Retina (tissue), 1 donor: ENCODE data around the gene MRPL22.
"Not testable (repeated sequence)": the region's sequence is repeated elsewhere in the genome, so short reads cannot be mapped to it uniquely, and the experiment has no call there.

Experiments
- DNase-seq: peaks from one replicate; pipeline ENCODE4 v3.0.0-alpha.2; 2016

Gene MRPL22

GRCh38 chr5:154999865-155000264 lies 59.0 kb downstream of the MRPL22 start:
- DNase-seq, result no peak

- DNase-seq, result no peak
Measured at GRCh38 chr5:155001523-155001922, 60.6 kb downstream of the MRPL22 start.

GRCh38 chr5:155002722-155003121 lies 61.8 kb downstream of the MRPL22 start:
- DNase-seq, result not testable (repeated sequence)

GRCh38 chr5:155004138-155004744 lies 63.4 kb downstream of the MRPL22 start:
- DNase-seq, result no peak

GRCh38 chr5:155006265-155006664 lies 65.4 kb downstream of the MRPL22 start:
- DNase-seq, result not testable (repeated sequence)

- DNase-seq, result no peak
Measured at GRCh38 chr5:155008669-155009068, 67.8 kb downstream of the MRPL22 start.

GRCh38 chr5:155010881-155011280 lies 70.0 kb downstream of the MRPL22 start:
- DNase-seq, result no peak

GRCh38 chr5:155013526-155013925 lies 72.7 kb downstream of the MRPL22 start, which contains the start of gene KIF4B:
TSS of gene KIF4B (plus strand) at chr5:155013755. CDS start at chr5:155013860, 105 bp downstream.
- no peak for DNase-seq

- DNase-seq, result no peak
Measured at GRCh38 chr5:155015239-155015638, 74.4 kb downstream of the MRPL22 start.

- DNase-seq, result no peak
Measured at GRCh38 chr5:155017610-155018009, 76.7 kb downstream of the MRPL22 start.
